ENCODE data around the gene EPHA3.

The EPHA3 gene

GRCh38 chr3:89363171-89363570 lies 255.8 kb downstream of the EPHA3 start:
- no peak for DNase-seq (ENCODE audit: low read depth)

GRCh38 chr3:89364314-89364713 lies 256.9 kb downstream of the EPHA3 start:
- no peak for DNase-seq (ENCODE audit: low read depth)

- DNase-seq (ENCODE audit: low read depth), result no peak
Measured at GRCh38 chr3:89367166-89367565, 259.7 kb downstream of the EPHA3 start.

- no peak for DNase-seq (ENCODE audit: low read depth)
Measured at GRCh38 chr3:89368846-89369245, 261.4 kb downstream of the EPHA3 start.

DNA sequence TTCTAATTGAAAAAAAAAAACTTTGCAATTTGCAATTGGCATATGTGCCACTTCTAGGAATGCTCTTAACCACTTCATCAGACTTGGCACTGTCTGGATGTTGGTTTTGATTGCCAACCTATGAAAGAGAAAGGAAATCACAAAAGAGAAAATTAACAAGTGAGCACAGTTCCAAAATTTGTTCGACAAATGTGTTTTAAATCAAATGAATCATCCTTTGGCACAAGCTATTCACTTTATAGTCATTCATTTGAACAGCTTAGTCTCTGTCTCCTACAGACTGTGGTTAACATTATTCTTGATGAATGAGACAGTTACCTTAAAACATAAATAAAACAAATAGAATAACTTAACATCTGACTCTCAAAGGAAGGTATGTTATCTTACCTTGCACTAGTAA lies 265.0 kb downstream of the EPHA3 start:
- no peak for DNase-seq (ENCODE audit: low read depth)

DNA sequence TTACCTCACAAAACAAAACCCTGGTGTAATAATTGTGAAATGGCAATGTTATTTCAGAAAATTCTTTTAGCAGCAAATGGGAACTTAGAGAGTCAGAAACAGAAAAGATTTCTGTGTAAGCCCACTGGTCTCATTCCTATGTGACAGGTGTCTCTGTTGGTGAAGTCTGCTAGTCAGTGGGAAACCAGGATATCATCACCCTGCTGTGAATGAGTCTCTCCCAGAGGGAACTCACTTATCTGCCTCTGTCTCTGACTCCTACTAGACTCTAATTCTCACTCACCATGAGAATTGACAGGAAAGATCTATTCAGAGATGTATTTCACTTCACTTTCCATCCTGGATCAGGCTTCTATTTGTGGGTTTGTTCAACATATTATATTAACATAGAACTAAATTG lies 266.0 kb downstream of the EPHA3 start:
- DNase-seq (ENCODE audit: low read depth), result no peak

GRCh38 chr3:89375451-89375850 lies 268.0 kb downstream of the EPHA3 start:
- DNase-seq (ENCODE audit: low read depth), result no peak

GRCh38 chr3:89380016-89380415 lies 272.6 kb downstream of the EPHA3 start:
- DNase-seq (ENCODE audit: low read depth), result no peak

- DNase-seq (ENCODE audit: low read depth), result no peak
Measured at GRCh38 chr3:89392991-89393390, 285.6 kb downstream of the EPHA3 start.

GRCh38 chr3:89395456-89395855 lies 288.0 kb downstream of the EPHA3 start:
- no peak for DNase-seq (ENCODE audit: low read depth)

DNA sequence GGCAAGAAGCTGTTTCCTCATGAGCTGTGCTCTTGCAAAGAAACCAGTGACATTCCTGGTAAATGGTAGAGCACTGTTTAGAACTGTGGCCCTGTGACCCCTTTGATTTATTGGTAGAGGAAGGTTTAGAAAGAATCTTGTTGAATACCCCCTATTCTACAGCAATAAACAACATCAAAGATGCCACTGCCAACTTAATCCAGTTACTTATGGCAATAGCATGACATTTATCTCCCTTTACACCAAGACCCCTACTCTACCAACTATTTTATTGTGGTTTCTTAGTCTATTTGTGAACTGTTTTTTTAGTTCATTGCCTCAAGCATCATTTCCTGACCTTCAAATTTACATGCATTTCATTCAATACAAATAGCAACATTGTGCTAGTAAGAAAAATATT lies 288.6 kb downstream of the EPHA3 start:
- DNase-seq (ENCODE audit: low read depth), result no peak

- DNase-seq (ENCODE audit: low read depth), result no peak
Measured at GRCh38 chr3:89402051-89402450, 294.6 kb downstream of the EPHA3 start.

DNA sequence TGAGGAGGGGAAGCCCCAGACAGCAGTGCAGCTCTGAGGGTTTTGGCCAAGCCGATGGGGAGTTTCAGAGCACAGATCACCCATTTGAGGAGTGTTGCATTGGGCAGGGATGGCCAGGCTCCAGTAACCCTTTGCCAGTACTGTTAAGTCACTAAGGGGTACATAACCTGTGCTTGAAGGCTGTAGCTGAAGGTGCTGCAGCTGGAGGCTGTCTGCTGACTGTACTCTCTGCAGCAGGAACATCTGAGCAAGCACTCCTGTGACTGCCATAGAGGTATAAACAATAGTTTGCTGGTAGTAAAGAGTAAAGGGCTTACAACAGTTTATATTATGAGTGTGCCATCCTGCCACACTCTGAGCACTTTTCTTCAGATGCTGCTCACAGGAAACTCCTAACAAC lies 297.8 kb downstream of the EPHA3 start:
- DNase-seq (ENCODE audit: low read depth), result no peak

DNA sequence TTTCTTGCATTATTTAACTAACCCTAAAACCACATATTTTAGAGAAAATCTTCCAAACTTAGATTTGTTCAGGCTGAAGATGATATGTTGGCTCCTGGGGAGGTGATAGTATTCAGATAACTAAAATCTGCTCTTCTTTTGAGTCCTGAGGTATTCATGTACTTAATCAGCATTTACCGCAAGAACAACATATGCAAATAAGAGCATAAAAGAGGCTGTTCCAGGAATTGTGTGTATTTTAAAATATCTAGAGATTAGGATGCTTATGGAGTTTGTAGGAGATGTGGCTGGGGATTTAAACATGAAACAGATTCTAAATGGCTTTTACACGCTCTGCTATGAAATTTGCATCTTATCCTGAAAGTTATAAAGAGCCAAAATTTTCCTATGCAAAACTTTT lies 298.2 kb downstream of the EPHA3 start:
- no peak for DNase-seq (ENCODE audit: low read depth)

- no peak for DNase-seq (ENCODE audit: low read depth)
Measured at GRCh38 chr3:89411201-89411600, 303.8 kb downstream of the EPHA3 start.

DNA sequence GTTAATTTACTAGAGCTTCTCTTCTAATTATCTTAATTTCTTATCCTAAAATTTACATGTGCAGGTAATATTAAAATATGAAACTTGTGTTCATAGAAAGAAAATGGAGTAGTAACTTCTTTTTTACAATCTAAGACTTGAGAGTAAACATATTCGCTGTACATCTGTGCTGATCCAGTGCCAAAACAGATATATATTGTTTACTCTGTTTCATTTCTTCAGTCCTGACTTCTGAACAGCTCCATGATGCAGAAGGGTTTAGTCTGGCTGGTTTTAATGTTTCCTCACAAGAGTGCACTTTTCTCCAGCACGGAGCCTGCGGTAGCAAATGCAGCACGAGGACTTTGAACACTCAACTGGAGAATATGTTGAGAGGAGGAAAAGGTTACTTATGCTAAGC lies 306.8 kb downstream of the EPHA3 start:
- DNase-seq (ENCODE audit: low read depth), result no peak

DNA sequence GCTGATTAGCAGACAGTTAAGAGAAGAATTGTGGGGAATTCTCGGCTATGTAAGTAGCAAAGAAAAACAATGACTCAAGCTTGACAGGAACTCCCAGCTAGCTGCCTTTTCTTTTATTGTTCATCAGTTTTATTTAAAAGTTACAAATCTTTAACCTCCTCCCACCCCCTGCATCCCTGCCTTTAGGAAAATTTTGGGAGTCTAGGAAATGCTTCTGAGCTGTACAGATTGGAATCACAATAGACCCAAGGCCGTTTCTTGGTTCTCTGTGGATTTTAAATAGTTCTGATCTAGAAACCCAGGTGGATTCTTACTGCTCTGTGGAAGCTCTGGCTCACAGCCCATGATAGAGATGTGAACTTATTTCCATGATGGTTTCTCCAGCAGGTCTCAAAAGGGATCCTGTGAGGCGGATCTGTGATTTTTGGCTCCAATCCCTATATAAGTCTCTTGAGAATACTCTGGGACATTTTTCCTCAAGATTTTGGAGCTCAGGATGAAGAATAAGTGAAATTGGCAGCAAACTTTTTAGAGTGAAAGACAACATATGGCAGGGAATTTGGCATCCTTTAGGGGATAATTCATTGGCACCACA lies 312.3 kb downstream of the EPHA3 start:
- no peak for DNase-seq (ENCODE audit: low read depth)

- no peak for DNase-seq (ENCODE audit: low read depth)
Measured at GRCh38 chr3:89426060-89426459, 318.6 kb downstream of the EPHA3 start.

DNA sequence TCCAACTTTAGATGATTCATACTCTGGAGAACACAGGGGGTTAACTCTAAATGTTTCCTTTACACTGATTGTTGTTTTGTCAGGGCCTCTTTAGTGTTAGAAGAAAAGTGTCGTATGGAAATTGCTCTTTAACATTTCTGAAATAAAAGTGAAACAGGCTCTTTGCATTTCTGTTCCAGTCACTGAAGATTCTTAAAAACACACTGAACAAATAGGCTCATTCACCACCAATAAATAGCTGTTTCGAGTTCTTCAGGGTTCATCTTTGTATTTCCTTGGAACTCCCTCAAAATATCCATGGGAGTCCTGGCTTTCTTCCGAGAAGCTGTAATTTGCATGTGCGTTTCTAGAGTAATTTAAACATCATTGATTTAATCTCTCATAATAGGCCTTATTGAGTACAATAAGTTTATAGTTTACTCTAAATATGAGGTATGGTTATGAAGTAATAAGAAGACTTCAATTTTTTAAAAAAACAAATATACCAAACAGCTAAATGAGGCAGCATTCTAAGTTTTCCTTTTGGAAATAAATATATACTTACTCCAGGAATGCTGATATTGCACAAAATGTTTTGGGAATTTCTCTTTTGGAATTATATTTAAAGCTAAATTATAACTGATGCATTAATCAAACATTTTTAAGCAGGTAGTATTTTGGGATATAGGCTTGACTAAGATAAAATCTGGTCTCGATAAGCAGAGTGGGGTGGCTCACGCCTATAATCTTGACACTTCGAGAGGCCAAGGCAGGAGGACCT lies 327.4 kb downstream of the EPHA3 start:
- DNase-seq (ENCODE audit: low read depth), result no peak

GRCh38 chr3:89436846-89437245 lies 329.4 kb downstream of the EPHA3 start:
- DNase-seq (ENCODE audit: low read depth), result no peak

DNA sequence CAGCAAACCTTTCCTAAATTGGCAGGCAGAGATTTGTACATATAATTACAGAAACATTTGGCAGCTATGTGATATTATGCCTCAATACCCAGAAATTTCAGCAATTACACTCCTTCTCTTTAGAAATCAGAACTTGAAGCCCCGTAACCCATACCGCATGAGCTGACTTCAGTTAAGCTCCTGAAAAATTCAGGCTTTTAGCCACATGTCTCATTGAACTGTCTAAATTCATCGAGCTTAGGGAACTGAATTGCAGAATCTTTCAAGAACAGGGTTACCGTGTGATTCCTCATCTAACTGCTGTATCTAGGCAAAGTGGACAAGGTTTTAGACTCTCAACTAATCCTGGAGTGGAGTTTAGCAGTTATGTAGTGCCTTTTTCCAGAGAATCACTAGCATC lies 333.0 kb downstream of the EPHA3 start:
- DNase-seq (ENCODE audit: low read depth), result no peak

DNA sequence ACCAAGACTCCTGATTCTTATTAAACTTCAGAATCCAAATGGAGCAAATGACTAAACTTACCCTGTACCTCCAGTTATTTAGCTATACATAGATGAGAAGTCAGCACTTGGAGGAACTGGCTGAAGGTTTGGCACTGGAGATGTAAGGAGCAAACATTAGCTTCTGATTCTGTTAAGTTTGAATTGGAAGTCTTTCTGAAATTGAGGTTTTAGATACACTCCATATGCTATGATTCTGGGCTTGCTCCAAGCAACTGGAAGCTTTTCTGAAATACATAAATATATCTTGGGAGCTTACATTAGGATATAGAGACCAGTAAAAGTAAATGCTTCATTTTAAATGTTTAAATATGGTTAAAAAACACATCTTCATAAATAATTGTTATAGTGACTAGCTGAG lies 333.7 kb downstream of the EPHA3 start:
- no peak for DNase-seq (ENCODE audit: low read depth)

DNA sequence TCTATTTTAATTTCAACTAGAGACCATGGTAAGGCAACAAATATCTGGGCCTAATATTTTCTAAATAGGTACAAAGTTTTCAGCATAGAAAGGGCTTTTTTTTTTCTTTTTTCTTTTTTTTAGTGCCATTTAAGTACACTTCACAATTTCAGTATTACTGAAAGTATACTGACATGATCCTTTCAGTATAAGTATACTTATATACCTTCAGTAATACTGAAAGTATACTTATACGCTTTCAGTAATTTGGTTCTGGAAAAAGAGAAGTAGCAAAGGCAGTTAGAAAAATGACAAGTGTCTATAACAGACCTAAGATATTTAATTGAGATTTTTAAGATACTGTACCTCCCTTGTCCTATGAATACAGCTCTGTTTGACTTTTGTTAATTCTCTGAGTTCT lies 339.2 kb downstream of the EPHA3 start:
- no peak for DNase-seq (ENCODE audit: low read depth)

GRCh38 chr3:89447243-89447642 lies 339.8 kb downstream of the EPHA3 start:
- no peak for DNase-seq (ENCODE audit: low read depth)
